Endometrium (tissue), 2 donors: Measurements from ENCODE around the gene LMO4.

Experiments used
- FAIRE-seq: peaks from 2 replicates; lab custom pipeline; 2012; peaks lifted over from hg19 to GRCh38; lab: Jason Lieb, UNC
- donor health status: control.
- donor health status: control.

The LMO4 gene

GRCh38 chr1:87327376-87328271 lies 1.1 kb upstream of the LMO4 start:
- FAIRE-seq = no peak

- no peak for FAIRE-seq
Measured at GRCh38 chr1:87329051-87329525, 408 bp downstream of the LMO4 start.

GRCh38 chr1:87329526-87330056 lies 911 bp downstream of the LMO4 start:
- FAIRE-seq = no peak

- no peak for FAIRE-seq
Measured at GRCh38 chr1:87330057-87330884, 1.6 kb downstream of the LMO4 start.

GRCh38 chr1:87330885-87331364 lies 2.2 kb downstream of the LMO4 start:
- FAIRE-seq = no peak

GRCh38 chr1:87331365-87332241 lies 2.9 kb downstream of the LMO4 start:
- no peak for FAIRE-seq

- FAIRE-seq = no peak
Measured at GRCh38 chr1:87333692-87334347, 5.1 kb downstream of the LMO4 start.

GRCh38 chr1:87334351-87335174 lies 5.9 kb downstream of the LMO4 start:
- FAIRE-seq = no peak

GRCh38 chr1:87335175-87335884 lies 6.7 kb downstream of the LMO4 start:
- FAIRE-seq = no peak

GRCh38 chr1:87336623-87337067 lies 8.0 kb downstream of the LMO4 start:
- no peak for FAIRE-seq

GRCh38 chr1:87337606-87338005 lies 8.9 kb downstream of the LMO4 start:
- no peak for FAIRE-seq

GRCh38 chr1:87338566-87338965 lies 9.9 kb downstream of the LMO4 start:
- no peak for FAIRE-seq

- FAIRE-seq = no peak
Measured at GRCh38 chr1:87344231-87344630, 15.6 kb downstream of the LMO4 start.

GRCh38 chr1:87346130-87346814 lies 17.6 kb downstream of the LMO4 start:
- no peak for FAIRE-seq

GRCh38 chr1:87348341-87349019 lies 19.8 kb downstream of the LMO4 start:
- FAIRE-seq = no peak

GRCh38 chr1:87349036-87349435 lies 20.4 kb downstream of the LMO4 start:
- no peak for FAIRE-seq

GRCh38 chr1:87355894-87356293 lies 27.2 kb downstream of the LMO4 start:
- FAIRE-seq = no peak

GRCh38 chr1:87356591-87356990 lies 27.9 kb downstream of the LMO4 start:
- FAIRE-seq = no peak
